ENCODE results near the gene ARHGAP26. TPM values are rescaled to one million over a fixed set of nuclear protein-coding genes. Genes with fewer than 3 reads are reported as not detected.

ARHGAP26 gene
- polyA plus RNA-seq, 3 donors: 26.5 to 56.8 (median 28.7) TPM

DNA sequence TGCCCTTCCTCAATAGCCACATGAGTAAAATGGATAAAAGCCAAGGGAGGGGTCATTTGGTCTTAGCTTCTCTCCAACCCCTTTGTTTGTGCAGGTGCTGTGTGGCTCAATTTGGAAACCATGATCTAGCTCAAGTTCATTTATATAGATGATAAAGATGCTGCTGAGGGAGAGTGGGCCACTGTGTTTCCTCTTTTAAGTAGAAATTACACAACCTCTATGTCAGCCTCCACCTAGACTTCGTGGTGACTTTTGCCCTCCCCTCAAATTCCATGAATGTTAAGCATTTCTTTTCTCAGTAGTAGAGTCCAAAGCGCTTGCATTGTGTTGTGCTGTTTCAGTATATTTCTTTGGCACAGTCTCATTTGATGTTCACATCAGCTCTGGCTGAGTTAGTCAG, 241.4 kb downstream of the ARHGAP26 start:
- Mint-ChIP-seq H3K27ac (peak overlapping the region; percentile 64 to 99 (median 83)), H3K9me3 (no peaks in the 10 kb centered on the region), H3K36me3 (peaks cover 50 to 64% of the 10 kb centered on the region in 2 donors), H3K4me3 (no peak overlapping the region), H3K4me1 (peaks cover 50% of the 10 kb centered on the region), H3K27me3 (ENCODE audit: low read depth in 3 of 3) (no peaks in the 10 kb centered on the region)
- H2AFZ ChIP-seq (ENCODE audit: insufficient read depth, low read depth, low read length, poor library complexity, severe bottlenecking): no peak overlapping the region
- intact Hi-C loops (cut with micrococcal nuclease): loop anchor here in 1 of 2 donors (5.0 kb wide), 1 partner anchor 106 kb away; no protein-coding TSS in a partner anchor
- H3K9me3 ChIP-seq (replicated peaks in 1 of 2; ENCODE audit: control insufficient read depth in 1 of 2, insufficient read depth in 1 of 2, low read length in 2 of 2): no peaks in the 10 kb centered on the region
- H3K27ac ChIP-seq (ENCODE audit: low read depth in 1 of 2, low read length in 2 of 2): peak overlapping the region in 1 of 2 donors; percentile 11
- H3K4me3 ChIP-seq (replicated peaks in 1 of 3; ENCODE audit: low read depth in 2 of 3, low read length in 3 of 3): no peak overlapping the region
- H3K4me2 ChIP-seq (replicated peaks; ENCODE audit: extremely low read depth, low read length, poor library complexity, severe bottlenecking): no peak overlapping the region
- no peak for TF ChIP-seq CTCF (IDR thresholded peaks at IDR 0.05)
- H3K9ac ChIP-seq (ENCODE audit: insufficient read depth, low read length, poor library complexity, severe bottlenecking): no peak overlapping the region
- peaks cover 23 to 43% of the 10 kb centered on the region in 2 donors for H3K36me3 ChIP-seq (replicated peaks in 1 of 2; ENCODE audit: control insufficient read depth in 1 of 2, insufficient read depth in 2 of 2, low read length in 2 of 2)
- H3K4me1 ChIP-seq (ENCODE audit: control insufficient read depth in 1 of 2, insufficient read depth in 2 of 2, low read length in 2 of 2): peaks cover 39 to 41% of the 10 kb centered on the region in 2 donors
- WGBS (ENCODE audit: insufficient coverage): no CpG with 5 or more reads among the region's 2 CpGs
- H3K79me2 ChIP-seq (ENCODE audit: insufficient read depth, low read length): peaks cover 23% of the 10 kb centered on the region
- peak in 2 of 3 donors; percentile 43 to 56 for DNase-seq
- no peaks in the 10 kb centered on the region for H4K20me1 ChIP-seq (ENCODE audit: insufficient read depth, low read length)
- H3K27me3 ChIP-seq (ENCODE audit: control insufficient read depth in 2 of 2, insufficient read depth in 2 of 2, low read length in 2 of 2): no peaks in the 10 kb centered on the region

- Histone ChIP-seq H3K9me3 (replicated peaks in 1 of 2; ENCODE audit: control insufficient read depth in 1 of 2, insufficient read depth in 1 of 2, low read length in 2 of 2) (no peaks in the 10 kb centered on the region), H3K27me3 (ENCODE audit: control insufficient read depth in 2 of 2, insufficient read depth in 2 of 2, low read length in 2 of 2) (no peaks in the 10 kb centered on the region), H3K4me3 (replicated peaks in 1 of 3; ENCODE audit: low read depth in 2 of 3, low read length in 3 of 3) (no peak overlapping the region), H3K4me2 (replicated peaks; ENCODE audit: extremely low read depth, low read length, poor library complexity, severe bottlenecking) (no peak overlapping the region), H2AFZ (ENCODE audit: insufficient read depth, low read depth, low read length, poor library complexity, severe bottlenecking) (no peak overlapping the region), H3K79me2 (ENCODE audit: insufficient read depth, low read length) (peaks cover 13% of the 10 kb centered on the region), H3K9ac (ENCODE audit: insufficient read depth, low read length, poor library complexity, severe bottlenecking) (no peak overlapping the region), H3K4me1 (ENCODE audit: control insufficient read depth in 1 of 2, insufficient read depth in 2 of 2, low read length in 2 of 2) (peaks cover 21 to 23% of the 10 kb centered on the region in 2 donors), H4K20me1 (ENCODE audit: insufficient read depth, low read length) (no peaks in the 10 kb centered on the region), H3K36me3 (replicated peaks in 1 of 2; ENCODE audit: control insufficient read depth in 1 of 2, insufficient read depth in 2 of 2, low read length in 2 of 2) (peaks cover 33 to 61% of the 10 kb centered on the region in 2 donors), H3K27ac (ENCODE audit: low read depth in 1 of 2, low read length in 2 of 2) (no peak overlapping the region)
- Mint-ChIP-seq H3K36me3 (peaks cover 61 to 74% of the 10 kb centered on the region in 2 donors), H3K4me3 (no peak overlapping the region), H3K9me3 (no peaks in the 10 kb centered on the region), H3K27me3 (ENCODE audit: low read depth in 3 of 3) (no peaks in the 10 kb centered on the region), H3K27ac (peak overlapping the region in 3 of 7 donors; percentile 6 to 37 (median 16)), H3K4me1 (peaks cover 35% of the 10 kb centered on the region)
- TF ChIP-seq CTCF (IDR thresholded peaks at IDR 0.05): no peak
- intact Hi-C loops (cut with micrococcal nuclease): loop anchor here in 1 of 2 donors (5.0 kb wide), 1 partner anchor 104 kb away; no protein-coding TSS in a partner anchor
- WGBS (ENCODE audit: insufficient coverage): no CpG with 5 or more reads among the region's 4 CpGs
- no peak for DNase-seq
Measured at GRCh38 chr5:143013176-143013891, 243.2 kb downstream of the ARHGAP26 start.
